HepG2 (cell line): ENCODE results near the gene TMED9. TPM values are rescaled to one million over a fixed set of nuclear protein-coding genes. Genes with fewer than 3 reads are reported as not detected.

Experiments
- ARHGAP35 ChIP-seq: sonication (generic); formaldehyde crosslinking; IDR thresholded peaks from 2 replicates; pipeline ENCODE4 v1.9.0; 2022; ENCODE audit warnings: mild to moderate bottlenecking, inconsistent platforms, moderate library complexity, missing genetic modification reagents, borderline replicate concordance
- FOXJ3 ChIP-seq: sonication (generic); formaldehyde crosslinking; IDR thresholded peaks from 2 replicates; pipeline ENCODE4 v1.4.0; 2020; ENCODE audit warnings: missing genetic modification reagents, mild to moderate bottlenecking, borderline replicate concordance
- IRX3 ChIP-seq: sonication (generic); formaldehyde crosslinking; IDR thresholded peaks from 2 replicates; pipeline ENCODE4 v1.8.1; 2023; ENCODE audit warnings: mild to moderate bottlenecking, low read depth, missing genetic modification reagents, borderline replicate concordance
- MLXIP ChIP-seq: sonication (generic); formaldehyde crosslinking; IDR thresholded peaks from 2 replicates; pipeline ENCODE4 v1.9.0; 2021; ENCODE audit warnings: missing genetic modification reagents, borderline replicate concordance
- MTF1 ChIP-seq: sonication (generic); formaldehyde crosslinking; IDR thresholded peaks from 2 replicates; pipeline ENCODE4 v1.5.0; 2020; ENCODE audit warnings: missing genetic modification reagents
- NR0B2 ChIP-seq: sonication (generic); formaldehyde crosslinking; IDR thresholded peaks from 2 replicates; pipeline ENCODE4 v1.4.0; 2020; ENCODE audit warnings: mild to moderate bottlenecking, missing genetic modification reagents
- TCF12 ChIP-seq, 2 experiments: fragments of 450-650 bp in 1 of 2; sonication (generic) in 1 of 2; formaldehyde crosslinking in 1 of 2; IDR thresholded peaks; 2 replicates each; pipeline versions ENCODE4 v1.6.1 to v1.8.0; 2017 to 2022; ENCODE audit warnings: antibody characterized with exemption in 1 of 2, mild to moderate bottlenecking in 1 of 2, missing genetic modification reagents in 1 of 2, moderate library complexity in 1 of 2
- ZBED4 ChIP-seq: sonication (generic); formaldehyde crosslinking; IDR thresholded peaks from 2 replicates; pipeline ENCODE4 v1.4.0; 2020; ENCODE audit warnings: missing genetic modification reagents, borderline replicate concordance
- ZBTB3 ChIP-seq: sonication (generic); formaldehyde crosslinking; IDR thresholded peaks from 2 replicates; pipeline ENCODE4 v1.4.0; 2020; ENCODE audit warnings: low read depth, mild to moderate bottlenecking, moderate library complexity, missing genetic modification reagents, borderline replicate concordance
- ZBTB33 ChIP-seq: sonication (generic); formaldehyde crosslinking; IDR thresholded peaks from 2 replicates; pipeline ENCODE4 v1.4.0; 2020; ENCODE audit warnings: missing genetic modification reagents
- ZNF230 ChIP-seq: sonication (generic); formaldehyde crosslinking; IDR thresholded peaks from 2 replicates; pipeline ENCODE4 v1.4.0; 2020; ENCODE audit warnings: mild to moderate bottlenecking, missing genetic modification reagents
- ZNF780A ChIP-seq: sonication (generic); formaldehyde crosslinking; IDR thresholded peaks from 2 replicates; pipeline ENCODE4 v1.8.0; 2022; ENCODE audit warnings: mild to moderate bottlenecking, missing genetic modification reagents, moderate library complexity
- ZNF878 ChIP-seq: sonication (generic); formaldehyde crosslinking; IDR thresholded peaks from 2 replicates; pipeline ENCODE4 v1.8.1; 2023; ENCODE audit warnings: mild to moderate bottlenecking, missing genetic modification reagents, moderate library complexity
- ZUFSP ChIP-seq: sonication (generic); formaldehyde crosslinking; IDR thresholded peaks from 2 replicates; pipeline ENCODE4 v1.9.0; 2021; ENCODE audit warnings: missing genetic modification reagents, mild to moderate bottlenecking, borderline replicate concordance
- polyA plus RNA-seq, 8 experiments: library from polyadenylated mRNA; depleted of rRNA in 3 of 8; stranded (reverse) in 7 of 8; unstranded in 1 of 8; fragments of >200 nt; fragmentation: Illumina TruSeq in 4 of 8; extraction: Trizol in 4 of 8; gene quantifications; 2 replicates each; pipeline versions ENCODE4 v1.2.1 to v1.2.3, GENCODE V29; 2011 to 2016; ENCODE audit warnings: low read depth in 4 of 8, missing spikeins in 1 of 8, mixed read lengths in 1 of 8; ENCODE audit not compliant: insufficient read depth in 1 of 8
- total RNA-seq, 5 experiments: library from RNA; depleted of rRNA; stranded (reverse); fragments of >200 nt; fragmentation: Illumina TruSeq; extraction: Trizol; gene quantifications; 2 replicates each; pipeline ENCODE4 v1.2.3, GENCODE V29; 2016; ENCODE audit warnings: low read depth in 1 of 5

TMED9 gene
- total and polyA plus RNA-seq, 2 of the 13 experiments (the other 11 are each of a cell fraction or from before 2014, with no cell fraction given), result 161 to 350 TPM

GRCh38 chr5:177599731-177600507 is 7.9 kb downstream of the TMED9 start, which contains the start of gene B4GALT7 (continued):
- TF ChIP-seq ZUFSP (CRISPR knock-in tag) (no peak), ZBTB3 (CRISPR knock-in tag) (no peak), MTF1 (no peak), MLXIP (CRISPR knock-in tag) (no peak), ZNF878 (no peak), IRX3 (CRISPR knock-in tag) (0 out of 2 replicates have a peak, but pooled peaks have one; percentile 59), NR0B2 (no peak; the same call in 1 of the 2 replicates), ZNF780A (CRISPR knock-in tag) (no peak), ARHGAP35 (CRISPR knock-in tag) (0 out of 2 replicates have a peak, but pooled peaks have one; percentile 24), ZNF230 (CRISPR knock-in tag) (no peak), TCF12 (IDR thresholded peaks at IDR 0.05) (no peak), TCF12 (CRISPR knock-in tag; IDR thresholded peaks at IDR 0.05) (no peak; the same call in 1 of the 2 replicates), ZBTB33 (CRISPR knock-in tag) (no peak), FOXJ3 (CRISPR knock-in tag) (no peak), ZBED4 (CRISPR knock-in tag) (peak; percentile 75)
